SK-N-MC (cell line): ENCODE data around the gene CASP10.
"Not testable (repeated sequence)": the region's sequence is repeated elsewhere in the genome, so short reads cannot be mapped to it uniquely, and the experiment has no call there.

ENCODE experiments used
- DNase-seq: peaks from one replicate; pipeline ENCODE4 v3.0.0-alpha.2; 2011; ENCODE audit warnings: low read depth, low spot score
- H3K27ac ChIP-seq: fragments of 200-600 bp; sonication (generic); 2 replicates; pipeline ENCODE4 v1.5.1; 2016; ENCODE audit warnings: mixed run types
- H3K36me3 ChIP-seq: fragments of 200-600 bp; sonication (generic); 2 replicates; pipeline ENCODE4 v1.6.1; 2017; ENCODE audit warnings: antibody characterized with exemption, low read length, mixed read lengths; ENCODE audit not compliant: insufficient read depth
- H3K4me3 ChIP-seq: fragments of 200-600 bp; sonication (generic); 2 replicates; pipeline ENCODE4 v1.5.1; 2016
- H3K9ac ChIP-seq: fragments of 200-600 bp; sonication (generic); 2 replicates; pipeline ENCODE4 v1.8.0; 2017; ENCODE audit warnings: mixed run types, mixed read lengths; ENCODE audit not compliant: insufficient read length
- H3K9me3 ChIP-seq: fragments of 200-600 bp; sonication (generic); 2 replicates; pipeline ENCODE4 v1.6.1; 2017; ENCODE audit warnings: low read depth, mild to moderate bottlenecking, antibody characterized with exemption, low read length, moderate library complexity, mixed read lengths
- EZH2 ChIP-seq: fragments of 200-600 bp; sonication (generic); IDR thresholded peaks from one replicate; pipeline ENCODE4 v1.6.1; 2017; ENCODE audit warnings: antibody characterized with exemption
- FOXP2 ChIP-seq: optimal IDR thresholded peaks from 2 replicates; pipeline ENCODE3; 2011; ENCODE audit warnings: mild to moderate bottlenecking, moderate library complexity; ENCODE audit not compliant: insufficient read depth; ENCODE audit errors: extremely low read length, control extremely low read depth
- POLR2AphosphoS5 ChIP-seq: IDR thresholded peaks from 2 replicates; pipeline ENCODE4 v1.6.1; 2012; ENCODE audit warnings: mild to moderate bottlenecking, low read depth, low read length, borderline replicate concordance

CASP10 gene

GRCh38 chr2:201152999-201153815 lies 29.7 kb upstream of the CASP10 start:
- Histone ChIP-seq H3K36me3 (peaks cover 9% of the 10 kb centered on the region; the same call in 1 of the 2 replicates), H3K9ac (no peak overlapping the region), H3K27ac (no peak overlapping the region), H3K4me3 (no peak overlapping the region), H3K9me3 (no peaks in the 10 kb centered on the region)
- TF ChIP-seq EZH2 (no peak), FOXP2 (no peak), POLR2AphosphoS5 (no peak)
- DNase-seq, result no peak

- H3K9ac ChIP-seq, result no peak overlapping the region
- H3K9me3 ChIP-seq, result no peaks in the 10 kb centered on the region
- TF ChIP-seq POLR2AphosphoS5 (no peak), EZH2 (no peak), FOXP2 (no peak)
- peaks cover 6% of the 10 kb centered on the region; the same call in 1 of the 2 replicates for H3K36me3 ChIP-seq
- H3K4me3 ChIP-seq, result no peak overlapping the region
- no peak overlapping the region for H3K27ac ChIP-seq
- DNase-seq, result no peak
Measured at GRCh38 chr2:201154615-201155399, 28.1 kb upstream of the CASP10 start.

GRCh38 chr2:201156036-201156435 lies 26.9 kb upstream of the CASP10 start:
- H3K36me3 ChIP-seq, result peaks cover 15% of the 10 kb centered on the region; the same call in 1 of the 2 replicates
- H3K9ac ChIP-seq, result no peak overlapping the region
- TF ChIP-seq POLR2AphosphoS5, result no peak
- DNase-seq, result no peak
- no peak overlapping the region for H3K4me3 ChIP-seq
- no peak overlapping the region for H3K27ac ChIP-seq
- no peaks in the 10 kb centered on the region for H3K9me3 ChIP-seq

- Histone ChIP-seq H3K9ac (no peak overlapping the region), H3K36me3 (peaks cover 15% of the 10 kb centered on the region; the same call in 1 of the 2 replicates), H3K9me3 (no peaks in the 10 kb centered on the region), H3K4me3 (no peak overlapping the region), H3K27ac (no peak overlapping the region)
- no peak for DNase-seq
- TF ChIP-seq POLR2AphosphoS5 (no peak), EZH2 (no peak), FOXP2 (no peak)
Measured at GRCh38 chr2:201156640-201157039, 26.3 kb upstream of the CASP10 start.

- H3K4me3 ChIP-seq, result no peak overlapping the region
- DNase-seq, result no peak
- H3K9ac ChIP-seq, result no peak overlapping the region
- H3K36me3 ChIP-seq, result peaks cover 17% of the 10 kb centered on the region
- TF ChIP-seq POLR2AphosphoS5, result no peak
- no peak for TF ChIP-seq FOXP2
- no peak for TF ChIP-seq EZH2
- no peaks in the 10 kb centered on the region for H3K9me3 ChIP-seq
- 0 out of 2 replicates have a peak overlapping the region, but pooled peaks have one; percentile 5 for H3K27ac ChIP-seq
Measured at GRCh38 chr2:201157694-201158093, 25.2 kb upstream of the CASP10 start.

- peak; percentile 44 for DNase-seq
- no peak overlapping the region for H3K9ac ChIP-seq
- H3K36me3 ChIP-seq, result peaks cover 23% of the 10 kb centered on the region
- 0 out of 2 replicates have a peak overlapping the region, but pooled peaks have one; percentile 5 for H3K27ac ChIP-seq
- no peaks in the 10 kb centered on the region for H3K9me3 ChIP-seq
- H3K4me3 ChIP-seq, result no peak overlapping the region
- TF ChIP-seq FOXP2 (no peak), EZH2 (no peak), POLR2AphosphoS5 (no peak)
Measured at GRCh38 chr2:201158111-201158929, 24.6 kb upstream of the CASP10 start.

- H3K9me3 ChIP-seq, result no peaks in the 10 kb centered on the region
- H3K27ac ChIP-seq, result no peak overlapping the region
- H3K4me3 ChIP-seq, result no peak overlapping the region
- no peak for DNase-seq
- H3K36me3 ChIP-seq, result peaks cover 43% of the 10 kb centered on the region
- TF ChIP-seq EZH2 (no peak), POLR2AphosphoS5 (no peak), FOXP2 (no peak)
- no peak overlapping the region for H3K9ac ChIP-seq
Measured at GRCh38 chr2:201164166-201164565, 18.8 kb upstream of the CASP10 start.

- TF ChIP-seq POLR2AphosphoS5, result no peak
- TF ChIP-seq FOXP2, result no peak
- TF ChIP-seq EZH2, result no peak
Measured at GRCh38 chr2:201167546-201167945, 15.4 kb upstream of the CASP10 start.

GRCh38 chr2:201168496-201168895 lies 14.4 kb upstream of the CASP10 start:
- peaks cover 21% of the 10 kb centered on the region for H3K36me3 ChIP-seq
- not testable (repeated sequence) for DNase-seq, H3K27ac ChIP-seq, H3K4me3 ChIP-seq, H3K9ac ChIP-seq, H3K9me3 ChIP-seq

More at GRCh38 chr2:201167546-201167945, 15.4 kb upstream of the CASP10 start:
- Histone ChIP-seq H3K4me3 (no peak overlapping the region), H3K36me3 (peaks cover 30% of the 10 kb centered on the region), H3K9me3 (no peaks in the 10 kb centered on the region), H3K9ac (no peak overlapping the region), H3K27ac (no peak overlapping the region)
- no peak for DNase-seq
